HUES6 (cell line): ENCODE results near the gene ZNF12.
"Not testable (repeated sequence)": the region's sequence is repeated elsewhere in the genome, so short reads cannot be mapped to it uniquely, and the experiment has no call there.

Source experiments
- H3K27ac ChIP-seq: 2 replicates; pipeline ENCODE4 v1.7.0; 2013; ENCODE audit warnings: low read depth, mild to moderate bottlenecking, low read length, inconsistent platforms
- H3K27me3 ChIP-seq: 2 replicates; pipeline ENCODE4 v1.6.1; 2013; ENCODE audit warnings: low read length; ENCODE audit not compliant: control insufficient read depth, insufficient read depth
- H3K36me3 ChIP-seq: 2 replicates; pipeline ENCODE4 v1.6.1; 2013; ENCODE audit warnings: low read length; ENCODE audit not compliant: control insufficient read depth, insufficient read depth
- H3K4me1 ChIP-seq: 2 replicates; pipeline ENCODE4 v1.6.1; 2013; ENCODE audit warnings: low read length; ENCODE audit not compliant: control insufficient read depth, insufficient read depth
- H3K4me3 ChIP-seq: 2 replicates; pipeline ENCODE4 v1.5.1; 2013; ENCODE audit warnings: low read depth, low read length
- H3K9ac ChIP-seq: one replicate; pipeline ENCODE4 v1.6.1; 2013; ENCODE audit warnings: mild to moderate bottlenecking, low read length
- H3K9me3 ChIP-seq: 2 replicates; pipeline ENCODE4 v1.6.1; 2013; ENCODE audit warnings: low read depth, low read length; ENCODE audit not compliant: control insufficient read depth, insufficient read depth

ZNF12 gene

DNA sequence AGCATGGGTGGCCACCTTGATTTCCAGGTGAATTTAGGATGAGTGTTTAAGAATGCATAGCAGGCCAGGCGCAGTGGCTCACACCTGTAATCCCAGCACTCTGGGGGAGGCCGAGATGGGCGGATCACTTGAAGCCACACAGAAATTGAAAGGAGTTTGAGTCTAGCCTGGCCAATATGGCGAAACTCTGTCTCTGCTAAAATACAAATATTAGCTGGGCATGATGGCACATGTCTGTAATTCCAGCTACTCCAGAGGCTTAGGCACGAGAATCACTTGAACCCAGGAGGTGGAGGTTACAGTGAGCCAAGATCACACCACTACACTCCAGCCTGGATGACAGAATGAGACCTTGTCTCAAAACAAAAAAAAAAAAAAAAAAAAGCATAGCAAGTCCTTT, 19.6 kb upstream of the ZNF12 start:
- not testable (repeated sequence) for H3K36me3 ChIP-seq, H3K9ac ChIP-seq, H3K4me3 ChIP-seq, H3K4me1 ChIP-seq, H3K9me3 ChIP-seq, H3K27me3 ChIP-seq, H3K27ac ChIP-seq

- no peaks in the 10 kb centered on the region; the same call in 1 of the 2 replicates for H3K27me3 ChIP-seq
- no peaks in the 10 kb centered on the region for H3K9me3 ChIP-seq
- H3K36me3 ChIP-seq: no peaks in the 10 kb centered on the region
- H3K4me3 ChIP-seq: no peak overlapping the region
- no peaks in the 10 kb centered on the region for H3K4me1 ChIP-seq
- no peak overlapping the region for H3K9ac ChIP-seq
- no peak overlapping the region for H3K27ac ChIP-seq
These were observed 18.3 kb upstream of the ZNF12 start for GRCh38 chr7:6725003-6725402.

DNA sequence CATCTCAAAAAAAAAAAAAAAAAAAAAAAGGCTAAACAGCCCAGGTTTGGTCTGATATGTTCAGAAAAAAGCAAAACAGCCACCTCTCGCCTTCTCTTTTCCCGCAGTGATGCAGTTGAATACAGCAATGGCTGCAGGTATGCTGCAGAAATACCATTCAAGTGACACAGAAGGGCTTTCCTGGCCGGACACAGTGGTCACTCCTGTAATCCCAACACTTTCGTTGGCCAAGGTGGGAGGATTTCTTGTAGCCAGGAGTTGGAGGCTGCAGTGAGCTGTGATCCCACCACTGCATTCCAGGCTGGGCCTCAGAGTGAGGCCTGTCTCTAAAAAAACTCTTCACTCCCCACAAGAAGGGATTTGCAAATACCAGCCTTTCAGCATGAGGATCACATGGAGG, 17.6 kb upstream of the ZNF12 start:
- H3K27ac ChIP-seq, H3K4me1 ChIP-seq, H3K9ac ChIP-seq, H3K4me3 ChIP-seq, H3K36me3 ChIP-seq, H3K27me3 ChIP-seq, H3K9me3 ChIP-seq: not testable (repeated sequence)

DNA sequence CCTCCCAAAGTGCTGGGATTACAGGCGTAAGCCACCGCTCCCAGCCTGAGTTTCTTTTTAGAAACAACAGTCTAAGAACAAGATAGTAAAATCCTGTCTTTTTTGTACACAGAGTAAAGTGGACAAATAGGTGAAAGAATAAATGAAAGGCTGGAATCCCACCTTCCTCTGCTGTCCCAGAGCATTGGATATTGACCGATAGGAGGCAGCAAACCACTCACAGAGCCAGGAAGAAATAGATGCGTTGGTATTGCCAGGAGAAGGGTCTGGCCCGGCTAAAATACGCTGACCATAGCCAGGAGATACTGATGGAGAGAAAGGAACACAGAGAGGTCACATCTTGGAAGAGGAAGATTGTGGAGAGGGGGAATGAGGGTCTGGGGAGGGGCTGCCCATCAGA, 11.4 kb upstream of the ZNF12 start:
- H3K4me3 ChIP-seq: no peak overlapping the region
- H3K4me1 ChIP-seq: no peaks in the 10 kb centered on the region
- H3K27me3 ChIP-seq: no peaks in the 10 kb centered on the region; the same call in 1 of the 2 replicates
- no peak overlapping the region for H3K9ac ChIP-seq
- no peaks in the 10 kb centered on the region for H3K9me3 ChIP-seq
- H3K27ac ChIP-seq: no peak overlapping the region
- H3K36me3 ChIP-seq: no peaks in the 10 kb centered on the region

- H3K9ac ChIP-seq: not testable (repeated sequence)
These were observed 9.2 kb upstream of the ZNF12 start for GRCh38 chr7:6715898-6716297.

DNA sequence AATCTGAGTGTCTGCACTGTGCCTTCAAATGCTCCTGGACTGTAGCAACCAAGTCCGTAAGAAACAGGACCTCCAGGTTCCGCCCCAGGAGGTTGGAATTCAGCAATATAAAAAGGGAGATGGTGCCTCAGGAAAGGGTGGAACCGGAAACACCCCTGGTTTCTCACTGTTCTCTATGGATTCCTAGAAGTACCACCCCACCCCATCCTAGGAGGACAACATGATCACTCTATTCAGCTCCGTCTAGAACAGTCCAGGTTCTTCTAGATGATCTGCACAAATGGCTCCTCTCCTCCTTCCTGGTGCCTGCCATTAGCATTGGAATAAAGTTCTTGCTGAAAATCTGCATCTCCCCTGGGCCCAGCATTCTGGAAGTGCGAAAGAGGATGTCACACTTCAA, 7.6 kb upstream of the ZNF12 start:
- no peak overlapping the region for H3K27ac ChIP-seq
- H3K9me3 ChIP-seq: no peaks in the 10 kb centered on the region
- no peaks in the 10 kb centered on the region for H3K4me1 ChIP-seq
- H3K4me3 ChIP-seq: no peak overlapping the region
- H3K9ac ChIP-seq: no peak overlapping the region
- H3K36me3 ChIP-seq: no peaks in the 10 kb centered on the region
- H3K27me3 ChIP-seq: no peaks in the 10 kb centered on the region

More at GRCh38 chr7:6715898-6716297, 9.2 kb upstream of the ZNF12 start:
- not testable (repeated sequence) for H3K4me3 ChIP-seq, H3K4me1 ChIP-seq, H3K27ac ChIP-seq, H3K36me3 ChIP-seq, H3K9me3 ChIP-seq, H3K27me3 ChIP-seq

DNA sequence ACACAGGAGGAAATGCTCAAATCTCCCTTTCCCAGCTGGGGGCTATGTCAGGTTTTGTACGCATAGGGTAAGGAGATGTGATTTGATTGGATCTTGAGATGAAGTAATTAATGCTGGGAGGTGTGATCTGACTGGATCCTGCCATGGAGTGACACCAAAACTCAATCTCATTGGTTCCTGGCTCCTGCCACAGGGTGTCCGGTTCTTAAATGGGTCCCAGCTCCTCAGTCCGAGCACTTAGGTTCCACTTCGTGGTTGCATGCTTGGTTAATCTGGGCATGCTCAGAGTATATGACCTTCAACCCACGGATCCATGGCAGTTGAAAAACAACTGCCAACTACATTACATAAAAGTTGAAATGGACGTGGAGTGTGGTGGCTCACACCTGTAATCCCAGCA, 3.1 kb upstream of the ZNF12 start:
- peaks cover 10% of the 10 kb centered on the region for H3K36me3 ChIP-seq
- no peaks in the 10 kb centered on the region for H3K27me3 ChIP-seq
- no peak overlapping the region for H3K9ac ChIP-seq
- peaks cover 9% of the 10 kb centered on the region for H3K9me3 ChIP-seq
- H3K4me1 ChIP-seq: 0 out of 2 replicates have a peak, but pooled peaks cover 3% of the 10 kb centered on the region
- H3K4me3 ChIP-seq: no peak overlapping the region
- no peak overlapping the region for H3K27ac ChIP-seq

DNA sequence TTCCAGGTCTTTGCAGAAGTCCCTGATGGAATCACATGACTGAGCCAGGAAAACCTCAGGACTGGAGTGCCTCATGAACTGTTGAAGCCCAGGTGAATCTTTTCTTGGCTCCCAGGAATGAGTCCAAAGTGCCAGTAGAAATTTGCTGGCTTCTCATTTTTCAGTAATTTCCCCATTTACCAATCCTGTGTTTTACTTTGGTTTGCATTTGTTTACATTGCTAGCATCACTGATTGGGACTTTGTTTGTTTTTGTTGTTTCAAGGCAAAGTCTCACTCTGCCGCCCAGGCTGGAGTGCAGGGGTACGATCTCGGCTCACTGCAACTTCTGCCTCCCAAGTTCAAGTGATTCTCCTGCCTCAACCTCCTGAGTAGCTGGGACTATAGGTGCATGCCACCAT, 1.6 kb upstream of the ZNF12 start:
- H3K4me1 ChIP-seq: 0 out of 2 replicates have a peak, but pooled peaks cover 3% of the 10 kb centered on the region
- H3K27ac ChIP-seq: no peak overlapping the region
- H3K9ac ChIP-seq: no peak overlapping the region
- peaks cover 23% of the 10 kb centered on the region for H3K36me3 ChIP-seq
- no peak overlapping the region for H3K4me3 ChIP-seq
- H3K9me3 ChIP-seq: peaks cover 18% of the 10 kb centered on the region
- no peaks in the 10 kb centered on the region for H3K27me3 ChIP-seq

- Histone ChIP-seq H3K27me3 (no peaks in the 10 kb centered on the region), H3K4me3 (peak overlapping the region; percentile 98), H3K27ac (peak overlapping the region; percentile 41; the same call in 1 of the 2 replicates), H3K4me1 (0 out of 2 replicates have a peak, but pooled peaks cover 3% of the 10 kb centered on the region), H3K9me3 (peaks cover 35% of the 10 kb centered on the region), H3K9ac (peak overlapping the region; percentile 84), H3K36me3 (peaks cover 41% of the 10 kb centered on the region)
These were observed 635 bp downstream of the ZNF12 start for GRCh38 chr7:6705959-6706665.

- H3K9me3 ChIP-seq: peaks cover 71% of the 10 kb centered on the region
These were observed 4.9 kb downstream of the ZNF12 start for GRCh38 chr7:6701860-6702259.

GRCh38 chr7:6700793-6701192, 6.0 kb downstream of the ZNF12 start:
- Histone ChIP-seq H3K4me1 (no peaks in the 10 kb centered on the region), H3K9ac (no peak overlapping the region), H3K9me3 (peaks cover 82% of the 10 kb centered on the region), H3K4me3 (no peak overlapping the region), H3K27me3 (no peaks in the 10 kb centered on the region), H3K36me3 (peaks cover 87% of the 10 kb centered on the region), H3K27ac (no peak overlapping the region)

More at GRCh38 chr7:6701860-6702259, 4.9 kb downstream of the ZNF12 start:
- Histone ChIP-seq H3K4me1 (no peaks in the 10 kb centered on the region), H3K27me3 (no peaks in the 10 kb centered on the region), H3K4me3 (no peak overlapping the region), H3K27ac (no peak overlapping the region), H3K9ac (no peak overlapping the region), H3K36me3 (peaks cover 81% of the 10 kb centered on the region)
